GM13977 (cell line): Measurements from ENCODE around the gene PRKRA.
A peak's percentile ranks its signal among the peaks of the same experiment; 100 is the strongest.

Experiments
- DNase-seq: peaks from one replicate; pipeline ENCODE4 v3.0.0; 2012; ENCODE audit warnings: low spot score
- CTCF ChIP-seq: IDR thresholded peaks from 2 replicates; pipeline ENCODE4 v1.5.1; 2012; ENCODE audit warnings: mild to moderate bottlenecking, control low read depth; ENCODE audit not compliant: insufficient read depth; ENCODE audit errors: extremely low read depth, missing control alignments
- in situ Hi-C: fragments of 300-500 bp; cut with MboI; formaldehyde crosslinking; loops from one replicate; pipeline ENCODE4 v1.12.0; 2022; ENCODE audit warnings: low sequenced_read_pairs, low pct_unique_long_range_greater_than_20kb, mixed read lengths, inconsistent platforms; ENCODE audit not compliant: unreplicated experiment

The PRKRA gene

GRCh38 chr2:178412047-178412446, 38.9 kb downstream of the PRKRA start:
- no peak for TF ChIP-seq CTCF
- no peak for DNase-seq
- in situ Hi-C loops = loop anchor here (25.0 kb wide), 1 partner anchor 300 kb away; the partner anchor contains the start of gene RBM45

- in situ Hi-C loops = loop anchor here (25.0 kb wide), 1 partner anchor 297 kb away; the partner anchor contains the start of gene RBM45
- no peak for DNase-seq
- no peak for TF ChIP-seq CTCF
Observed at GRCh38 chr2:178409261-178409660, 41.7 kb downstream of the PRKRA start.

GRCh38 chr2:178404368-178404767, 46.6 kb downstream of the PRKRA start:
- peak; percentile 72 for DNase-seq
- in situ Hi-C loops = loop anchor here (25.0 kb wide), 1 partner anchor 292 kb away; the partner anchor contains the start of gene RBM45
- TF ChIP-seq CTCF = no peak

- in situ Hi-C loops = loop anchor here (25.0 kb wide), 1 partner anchor 291 kb away; the partner anchor contains the start of gene RBM45
- no peak for TF ChIP-seq CTCF
- DNase-seq = peak; percentile 20
Observed at GRCh38 chr2:178403671-178404306, 47.2 kb downstream of the PRKRA start.

GRCh38 chr2:178401994-178402437, 49.0 kb downstream of the PRKRA start:
- DNase-seq = no peak
- TF ChIP-seq CTCF = no peak
- in situ Hi-C loops = loop anchor here (25.0 kb wide), 1 partner anchor 290 kb away; the partner anchor contains the start of gene RBM45

- in situ Hi-C loops = loop anchor here (10.0 kb wide), 1 partner anchor 48 kb away; no protein-coding TSS in a partner anchor
- peak; percentile 34 for DNase-seq
- TF ChIP-seq CTCF = peak; percentile 64
Observed at GRCh38 chr2:178397002-178397605, 53.9 kb downstream of the PRKRA start.
